K562 (cell line): Measurements from ENCODE around the gene PARP4. TPM values are rescaled to one million over a fixed set of nuclear protein-coding genes. Genes with fewer than 3 reads are reported as not detected.
"Not testable (repeated sequence)": the region's sequence is repeated elsewhere in the genome, so short reads cannot be mapped to it uniquely, and the experiment has no call there.

Experiments
- ATAC-seq: fragments of 200-7000 bp; cut with Tn5 transposase; 3 replicates; pipeline ENCODE4 v1.9.1; 2020; ENCODE audit warnings: moderate library complexity
- BruUV-seq: library from RNA; stranded (reverse); fragments of 400-500 nt; replicated peaks from 2 replicates; lab custom pipeline; 2021; lab: Mats Ljungman, UMichigan
- CTCF ChIA-PET: fragments of 300-600 bp; formaldehyde crosslinking; extraction: SDS; loops from one replicate; lab custom pipeline; 2021; ENCODE audit warnings: low intra/inter-chr PET ratio; lab: Yijun Ruan, JAX
- POLR2A ChIA-PET: fragments of 300-600, 350-650 bp; sonication (Branson Sonifier 250); formaldehyde crosslinking; extraction: SDS; loops from one replicate; lab custom pipeline; 2021; ENCODE audit warnings: antibody characterized with exemption, inconsistent platforms; lab: Yijun Ruan, JAX
- DNase-seq, 4 experiments: peaks; one replicate each; pipeline versions ENCODE4 v3.0.0 to v3.0.0-alpha.2; 2011 to 2018; ENCODE audit warnings: low spot score in 3 of 4, mixed read lengths in 3 of 4; ENCODE audit errors: extremely low read depth in 1 of 4
- FAIRE-seq: peaks from 2 replicates; lab custom pipeline; 2011; peaks lifted over from hg19 to GRCh38; lab: Jason Lieb, UNC
- H2AFZ ChIP-seq: 2 replicates; pipeline ENCODE4 v1.6.0; 2011; ENCODE audit warnings: low read depth, low read length, control low read depth, inconsistent platforms
- H3K27ac ChIP-seq: fragments of 200-600 bp; 3 replicates; pipeline ENCODE4 v1.8.0; 2011; ENCODE audit warnings: low read depth, mild to moderate bottlenecking, control low read depth, inconsistent platforms, low read length, moderate library complexity, mixed read lengths; ENCODE audit errors: extremely low read depth
- H3K27me3 ChIP-seq, 2 experiments: fragments of 300-600 bp in 1 of 2; 2 replicates in 1 of 2; 3 replicates in 1 of 2; pipeline versions ENCODE4 v1.6.0 to v1.8.0; 2011; ENCODE audit warnings: inconsistent platforms in 2 of 2, low read length in 2 of 2, mild to moderate bottlenecking in 1 of 2, mixed read lengths in 1 of 2, moderate library complexity in 1 of 2; ENCODE audit not compliant: control insufficient read depth in 2 of 2, insufficient read depth in 2 of 2
- H3K36me3 ChIP-seq: fragments of 300-600 bp; 3 replicates; pipeline ENCODE4 v1.8.0; 2011; ENCODE audit warnings: mild to moderate bottlenecking, low read length, inconsistent platforms; ENCODE audit not compliant: control insufficient read depth, insufficient read depth
- H3K4me1 ChIP-seq, 2 experiments: fragments of 200-600 bp in 1 of 2; replicated peaks in 1 of 2; 2 replicates in 1 of 2; 3 replicates in 1 of 2; pipeline versions ENCODE4 v1.5.1 to v1.8.0; 2011; ENCODE audit warnings: inconsistent platforms in 2 of 2, low read length in 2 of 2, mild to moderate bottlenecking in 1 of 2, mixed read lengths in 1 of 2, moderate library complexity in 1 of 2; ENCODE audit not compliant: control insufficient read depth in 2 of 2, insufficient read depth in 2 of 2
- H3K4me2 ChIP-seq: 2 replicates; pipeline ENCODE4 v1.6.1; 2011; ENCODE audit warnings: low read length, control low read depth, inconsistent platforms, mixed read lengths; ENCODE audit not compliant: insufficient read depth
- H3K4me3 ChIP-seq: fragments of 200-600 bp; sonication (generic), shearing (Covaris generic); 2 replicates; pipeline ENCODE4 v1.5.1; 2016; ENCODE audit warnings: control low read depth, inconsistent platforms
- H3K79me2 ChIP-seq: fragments of 200-600 bp; 3 replicates; pipeline ENCODE4 v1.8.0; 2011; ENCODE audit warnings: low read length, inconsistent platforms; ENCODE audit not compliant: control insufficient read depth, insufficient read depth
- H3K9ac ChIP-seq, 2 experiments: 2 replicates each; pipeline versions ENCODE4 v1.6.0 to v1.6.1; 2011; ENCODE audit warnings: low read depth in 2 of 2, low read length in 2 of 2, control low read depth in 1 of 2, inconsistent platforms in 1 of 2, mild to moderate bottlenecking in 1 of 2, mixed read lengths in 1 of 2; ENCODE audit not compliant: insufficient read depth in 1 of 2
- H3K9me1 ChIP-seq: one replicate; pipeline ENCODE4 v1.6.0; 2011; ENCODE audit warnings: inconsistent platforms, mild to moderate bottlenecking, low read length, moderate library complexity; ENCODE audit not compliant: control insufficient read depth, insufficient read depth
- H3K9me3 ChIP-seq: replicated peaks from 2 replicates; pipeline ENCODE4 v1.5.1; 2011; ENCODE audit warnings: low read depth, low read length, inconsistent platforms; ENCODE audit not compliant: control insufficient read depth, insufficient read depth
- H4K20me1 ChIP-seq: replicated peaks from 2 replicates; pipeline ENCODE4 v1.6.1; 2011; ENCODE audit warnings: low read length, inconsistent platforms, mixed read lengths; ENCODE audit not compliant: control insufficient read depth, insufficient read depth
- BDP1 ChIP-seq: IDR thresholded peaks from 3 replicates; pipeline ENCODE4 v1.6.1; 2011; ENCODE audit not compliant: insufficient read length, insufficient read depth
- ESRRA ChIP-seq: fragments of 450-650 bp; IDR thresholded peaks from 2 replicates; pipeline ENCODE4 v1.6.1; 2014; ENCODE audit warnings: low read depth, mild to moderate bottlenecking, moderate library complexity, borderline replicate concordance
- EWSR1 ChIP-seq: fragments of 450-650 bp; IDR thresholded peaks from 2 replicates; pipeline ENCODE4 v1.6.1; 2018; ENCODE audit warnings: borderline replicate concordance, mild to moderate bottlenecking, low read depth, moderate library complexity; ENCODE audit not compliant: partially characterized antibody
- HIVEP1 ChIP-seq: fragments of 250-450 bp; sonication (Bioruptor Pico); IDR thresholded peaks from 2 replicates; pipeline ENCODE4 v1.4.0; 2020; ENCODE audit warnings: mild to moderate bottlenecking
- MYC ChIP-seq, 2 experiments: fragments of 250-450 bp in 1 of 2; sonication (Bioruptor Pico) in 1 of 2; IDR thresholded peaks; 2 replicates each; pipeline versions ENCODE4 v1.5.1 to v1.6.1; 2012 to 2021; ENCODE audit warnings: low read depth in 2 of 2, borderline replicate concordance in 1 of 2, improper control_type of control experiment in 1 of 2, low read length in 1 of 2, mild to moderate bottlenecking in 1 of 2, moderate library complexity in 1 of 2
- RBFOX2 ChIP-seq: fragments of 200-400 bp; formaldehyde crosslinking; IDR thresholded peaks from 2 replicates; pipeline ENCODE4 v1.6.1; 2017; ENCODE audit warnings: low read depth, mild to moderate bottlenecking, low read length, moderate library complexity
- in situ Hi-C: fragments of 300-500 bp; cut with MboI; formaldehyde crosslinking; loops from 4 replicates; pipeline ENCODE4 v1.15.0; 2018; ENCODE audit warnings: inconsistent platforms, mixed read lengths
- intact Hi-C: fragments of 100-400 bp; cut with micrococcal nuclease; formaldehyde crosslinking; loops from 2 replicates; pipeline ENCODE4 v1.14.2; 2022
- polyA plus RNA-seq, 8 experiments: library from polyadenylated mRNA; depleted of rRNA in 4 of 8; stranded (reverse) in 5 of 8; unstranded in 3 of 8; fragments of >200 nt; fragmentation: Nextera tagmentation in 2 of 8; fragmentation: Illumina TruSeq in 1 of 8; extraction: Ambion mirVana in 2 of 8; extraction: Trizol in 1 of 8; gene quantifications; 2 replicates each; pipeline versions ENCODE4 v1.2.1 to v1.2.3, GENCODE V29; 2011 to 2014; ENCODE audit warnings: inconsistent platforms in 1 of 8, missing spikeins in 1 of 8
- total RNA-seq, 7 experiments: library from RNA; depleted of rRNA in 6 of 7; stranded (reverse); fragments of >200 nt in 6 of 7; fragmentation: Illumina TruSeq in 2 of 7; extraction: Trizol in 2 of 7; gene quantifications; 2 replicates each; pipeline versions ENCODE4 v1.2.1 to v1.2.3, GENCODE V29; 2011 to 2021; ENCODE audit warnings: low replicate concordance in 1 of 7
- TF ChIP-seq, protein P1 (sequence below): fragments of 200-800 bp; sonication (Bioruptor generic); IDR thresholded peaks from 2 replicates; pipeline ENCODE4 v1.6.1; 2016; ENCODE audit warnings: missing genetic modification characterization, missing compliant biosample characterization
- TF ChIP-seq, protein P2 (sequence below): IDR thresholded peaks from 2 replicates; pipeline ENCODE4 v1.6.1; 2011; ENCODE audit not compliant: insufficient read length; ENCODE audit errors: extremely low read depth

Gene PARP4
- total and polyA plus RNA-seq, 9 of the 15 experiments (the other 6 are each of a cell fraction or from before 2014, with no cell fraction given), result 6.3 to 26.3 (median 18.8) TPM

DNA sequence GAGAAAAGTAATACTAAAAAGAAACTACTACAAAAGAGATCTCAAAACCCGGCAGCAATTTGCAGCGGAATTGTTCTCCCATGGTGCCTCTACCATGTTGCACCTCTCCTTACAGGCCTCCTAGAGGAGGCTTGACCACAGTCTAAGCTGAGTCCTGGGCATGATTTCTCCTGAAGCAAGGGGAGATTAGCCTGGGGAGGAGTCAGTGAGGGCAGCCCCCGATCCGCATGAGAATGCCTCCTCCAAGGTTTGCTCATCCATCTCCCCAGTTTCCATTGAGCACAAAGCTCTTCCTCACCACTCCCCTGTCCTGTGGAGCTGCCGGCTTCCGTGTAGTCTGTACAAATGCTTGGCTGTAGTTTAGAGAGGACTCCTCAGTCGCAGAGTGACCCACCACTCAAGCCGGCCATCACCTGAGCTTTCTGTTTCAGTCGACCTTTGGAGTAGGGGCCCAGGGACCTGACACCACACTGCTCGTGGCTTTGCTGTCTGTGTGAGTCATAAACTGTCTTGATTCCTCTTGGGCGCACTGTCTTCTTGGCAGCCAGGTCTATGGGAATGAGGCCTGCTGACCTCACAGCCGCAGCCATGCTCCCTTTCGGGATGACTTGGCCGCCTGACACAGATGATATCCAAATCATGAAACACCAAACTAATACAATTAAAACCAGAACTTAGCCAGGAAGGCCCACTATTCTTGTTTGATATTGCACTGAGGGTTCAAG is 130.9 kb downstream of the PARP4 start (continued):
- TF ChIP-seq, protein P1, sequence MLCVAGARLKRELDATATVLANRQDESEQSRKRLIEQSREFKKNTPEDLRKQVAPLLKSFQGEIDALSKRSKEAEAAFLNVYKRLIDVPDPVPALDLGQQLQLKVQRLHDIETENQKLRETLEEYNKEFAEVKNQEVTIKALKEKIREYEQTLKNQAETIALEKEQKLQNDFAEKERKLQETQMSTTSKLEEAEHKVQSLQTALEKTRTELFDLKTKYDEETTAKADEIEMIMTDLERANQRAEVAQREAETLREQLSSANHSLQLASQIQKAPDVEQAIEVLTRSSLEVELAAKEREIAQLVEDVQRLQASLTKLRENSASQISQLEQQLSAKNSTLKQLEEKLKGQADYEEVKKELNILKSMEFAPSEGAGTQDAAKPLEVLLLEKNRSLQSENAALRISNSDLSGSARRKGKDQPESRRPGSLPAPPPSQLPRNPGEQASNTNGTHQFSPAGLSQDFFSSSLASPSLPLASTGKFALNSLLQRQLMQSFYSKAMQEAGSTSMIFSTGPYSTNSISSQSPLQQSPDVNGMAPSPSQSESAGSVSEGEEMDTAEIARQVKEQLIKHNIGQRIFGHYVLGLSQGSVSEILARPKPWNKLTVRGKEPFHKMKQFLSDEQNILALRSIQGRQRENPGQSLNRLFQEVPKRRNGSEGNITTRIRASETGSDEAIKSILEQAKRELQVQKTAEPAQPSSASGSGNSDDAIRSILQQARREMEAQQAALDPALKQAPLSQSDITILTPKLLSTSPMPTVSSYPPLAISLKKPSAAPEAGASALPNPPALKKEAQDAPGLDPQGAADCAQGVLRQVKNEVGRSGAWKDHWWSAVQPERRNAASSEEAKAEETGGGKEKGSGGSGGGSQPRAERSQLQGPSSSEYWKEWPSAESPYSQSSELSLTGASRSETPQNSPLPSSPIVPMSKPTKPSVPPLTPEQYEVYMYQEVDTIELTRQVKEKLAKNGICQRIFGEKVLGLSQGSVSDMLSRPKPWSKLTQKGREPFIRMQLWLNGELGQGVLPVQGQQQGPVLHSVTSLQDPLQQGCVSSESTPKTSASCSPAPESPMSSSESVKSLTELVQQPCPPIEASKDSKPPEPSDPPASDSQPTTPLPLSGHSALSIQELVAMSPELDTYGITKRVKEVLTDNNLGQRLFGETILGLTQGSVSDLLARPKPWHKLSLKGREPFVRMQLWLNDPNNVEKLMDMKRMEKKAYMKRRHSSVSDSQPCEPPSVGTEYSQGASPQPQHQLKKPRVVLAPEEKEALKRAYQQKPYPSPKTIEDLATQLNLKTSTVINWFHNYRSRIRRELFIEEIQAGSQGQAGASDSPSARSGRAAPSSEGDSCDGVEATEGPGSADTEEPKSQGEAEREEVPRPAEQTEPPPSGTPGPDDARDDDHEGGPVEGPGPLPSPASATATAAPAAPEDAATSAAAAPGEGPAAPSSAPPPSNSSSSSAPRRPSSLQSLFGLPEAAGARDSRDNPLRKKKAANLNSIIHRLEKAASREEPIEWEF (CRISPR knock-in tag), result no peak
- TF ChIP-seq HIVEP1 (CRISPR knock-in tag) (no peak), RBFOX2 (no peak), ESRRA (no peak), MYC (IDR thresholded peaks at IDR 0.05; ENCODE audit: low read depth, low read length) (no peak), MYC (CRISPR knock-in tag; IDR thresholded peaks at IDR 0.05; ENCODE audit: borderline replicate concordance, low read depth) (no peak), BDP1 (no peak), EWSR1 (no peak)
- TF ChIP-seq, protein P2, sequence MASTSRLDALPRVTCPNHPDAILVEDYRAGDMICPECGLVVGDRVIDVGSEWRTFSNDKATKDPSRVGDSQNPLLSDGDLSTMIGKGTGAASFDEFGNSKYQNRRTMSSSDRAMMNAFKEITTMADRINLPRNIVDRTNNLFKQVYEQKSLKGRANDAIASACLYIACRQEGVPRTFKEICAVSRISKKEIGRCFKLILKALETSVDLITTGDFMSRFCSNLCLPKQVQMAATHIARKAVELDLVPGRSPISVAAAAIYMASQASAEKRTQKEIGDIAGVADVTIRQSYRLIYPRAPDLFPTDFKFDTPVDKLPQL, result no peak

DNA sequence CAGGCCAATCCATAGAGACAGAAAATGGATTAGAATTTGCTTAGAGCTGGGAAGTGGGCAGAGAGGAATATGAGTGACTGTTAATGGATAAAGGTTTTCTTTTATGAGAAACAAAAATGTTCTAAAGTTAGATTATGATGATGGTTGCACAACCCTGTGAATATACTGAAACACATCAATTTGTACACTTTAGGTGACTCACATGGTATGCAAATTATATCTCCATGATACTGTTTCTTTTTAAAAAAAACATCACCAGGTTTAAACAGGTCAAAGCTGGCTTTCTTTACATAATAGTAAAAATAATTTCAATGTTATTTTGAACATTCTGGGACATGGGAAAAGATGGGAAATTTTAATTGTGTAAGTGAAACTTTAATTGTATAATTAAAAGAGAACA is 131.7 kb downstream of the PARP4 start:
- CTCF ChIA-PET, DNase-seq, H3K79me2 ChIP-seq, H3K9me3 ChIP-seq, H3K36me3 ChIP-seq, H3K27ac ChIP-seq, H3K4me2 ChIP-seq, in situ Hi-C loops, H3K4me1 ChIP-seq, POLR2A ChIA-PET, intact Hi-C loops, H3K9me1 ChIP-seq, BruUV-seq, H2AFZ ChIP-seq, H4K20me1 ChIP-seq, H3K4me3 ChIP-seq, FAIRE-seq, H3K27me3 ChIP-seq, ATAC-seq, H3K9ac ChIP-seq: not testable (repeated sequence)
